Panc1 (cell line): Measurements from ENCODE around the gene ZNF831.

Experiments used
- POLR2AphosphoS5 ChIP-seq: IDR thresholded peaks from 2 replicates; pipeline ENCODE4 v1.6.1; 2012; ENCODE audit warnings: mild to moderate bottlenecking, low read depth, low read length, moderate library complexity
- SIN3A ChIP-seq: IDR thresholded peaks from 2 replicates; pipeline ENCODE4 v1.6.1; 2012; ENCODE audit warnings: low read depth, mild to moderate bottlenecking, low read length, moderate library complexity, borderline replicate concordance; ENCODE audit not compliant: insufficient read depth
- TCF7L2 ChIP-seq: IDR thresholded peaks from 2 replicates; pipeline ENCODE4 v1.6.1; 2011; ENCODE audit warnings: mild to moderate bottlenecking, low read depth, low read length, inconsistent platforms
- TF ChIP-seq, protein P1 (sequence below): fragments of 450-650 bp; IDR thresholded peaks from 2 replicates; pipeline ENCODE4 v1.5.1; 2017; ENCODE audit warnings: mild to moderate bottlenecking
- TF ChIP-seq, protein P2 (sequence below), 2 experiments: IDR thresholded peaks; 2 replicates each; pipeline ENCODE4 v1.6.1; 2011 to 2012; ENCODE audit warnings: low read depth in 2 of 2, control low read depth in 1 of 2, low read length in 1 of 2, mild to moderate bottlenecking in 1 of 2, moderate library complexity in 1 of 2; ENCODE audit not compliant: insufficient read depth in 1 of 2

DNA sequence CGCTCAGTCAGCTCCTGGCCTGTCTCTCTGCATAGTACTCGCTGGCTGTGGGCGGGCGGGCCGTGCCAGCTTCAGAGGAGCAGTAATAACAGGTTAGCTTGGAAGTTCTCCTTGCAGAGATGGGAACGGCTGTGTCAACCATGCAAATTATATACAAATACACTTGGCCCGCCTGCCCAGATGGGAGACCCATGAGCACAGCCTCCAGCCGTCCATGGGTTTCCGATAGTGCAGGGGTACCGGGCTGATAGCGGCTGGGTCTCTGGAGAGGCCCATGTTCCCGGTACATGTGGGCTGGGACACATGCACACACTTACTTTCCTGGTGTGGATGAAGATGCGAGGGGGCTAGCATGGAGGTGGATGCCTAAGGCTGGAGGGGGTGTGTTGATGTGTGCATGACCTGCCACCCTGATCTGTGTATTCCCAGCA is 12.8 kb upstream of the ZNF831 start:
- no peak for TF ChIP-seq TCF7L2
- TF ChIP-seq, protein P1, sequence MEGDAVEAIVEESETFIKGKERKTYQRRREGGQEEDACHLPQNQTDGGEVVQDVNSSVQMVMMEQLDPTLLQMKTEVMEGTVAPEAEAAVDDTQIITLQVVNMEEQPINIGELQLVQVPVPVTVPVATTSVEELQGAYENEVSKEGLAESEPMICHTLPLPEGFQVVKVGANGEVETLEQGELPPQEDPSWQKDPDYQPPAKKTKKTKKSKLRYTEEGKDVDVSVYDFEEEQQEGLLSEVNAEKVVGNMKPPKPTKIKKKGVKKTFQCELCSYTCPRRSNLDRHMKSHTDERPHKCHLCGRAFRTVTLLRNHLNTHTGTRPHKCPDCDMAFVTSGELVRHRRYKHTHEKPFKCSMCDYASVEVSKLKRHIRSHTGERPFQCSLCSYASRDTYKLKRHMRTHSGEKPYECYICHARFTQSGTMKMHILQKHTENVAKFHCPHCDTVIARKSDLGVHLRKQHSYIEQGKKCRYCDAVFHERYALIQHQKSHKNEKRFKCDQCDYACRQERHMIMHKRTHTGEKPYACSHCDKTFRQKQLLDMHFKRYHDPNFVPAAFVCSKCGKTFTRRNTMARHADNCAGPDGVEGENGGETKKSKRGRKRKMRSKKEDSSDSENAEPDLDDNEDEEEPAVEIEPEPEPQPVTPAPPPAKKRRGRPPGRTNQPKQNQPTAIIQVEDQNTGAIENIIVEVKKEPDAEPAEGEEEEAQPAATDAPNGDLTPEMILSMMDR, result no peak
- TF ChIP-seq, protein P2, sequence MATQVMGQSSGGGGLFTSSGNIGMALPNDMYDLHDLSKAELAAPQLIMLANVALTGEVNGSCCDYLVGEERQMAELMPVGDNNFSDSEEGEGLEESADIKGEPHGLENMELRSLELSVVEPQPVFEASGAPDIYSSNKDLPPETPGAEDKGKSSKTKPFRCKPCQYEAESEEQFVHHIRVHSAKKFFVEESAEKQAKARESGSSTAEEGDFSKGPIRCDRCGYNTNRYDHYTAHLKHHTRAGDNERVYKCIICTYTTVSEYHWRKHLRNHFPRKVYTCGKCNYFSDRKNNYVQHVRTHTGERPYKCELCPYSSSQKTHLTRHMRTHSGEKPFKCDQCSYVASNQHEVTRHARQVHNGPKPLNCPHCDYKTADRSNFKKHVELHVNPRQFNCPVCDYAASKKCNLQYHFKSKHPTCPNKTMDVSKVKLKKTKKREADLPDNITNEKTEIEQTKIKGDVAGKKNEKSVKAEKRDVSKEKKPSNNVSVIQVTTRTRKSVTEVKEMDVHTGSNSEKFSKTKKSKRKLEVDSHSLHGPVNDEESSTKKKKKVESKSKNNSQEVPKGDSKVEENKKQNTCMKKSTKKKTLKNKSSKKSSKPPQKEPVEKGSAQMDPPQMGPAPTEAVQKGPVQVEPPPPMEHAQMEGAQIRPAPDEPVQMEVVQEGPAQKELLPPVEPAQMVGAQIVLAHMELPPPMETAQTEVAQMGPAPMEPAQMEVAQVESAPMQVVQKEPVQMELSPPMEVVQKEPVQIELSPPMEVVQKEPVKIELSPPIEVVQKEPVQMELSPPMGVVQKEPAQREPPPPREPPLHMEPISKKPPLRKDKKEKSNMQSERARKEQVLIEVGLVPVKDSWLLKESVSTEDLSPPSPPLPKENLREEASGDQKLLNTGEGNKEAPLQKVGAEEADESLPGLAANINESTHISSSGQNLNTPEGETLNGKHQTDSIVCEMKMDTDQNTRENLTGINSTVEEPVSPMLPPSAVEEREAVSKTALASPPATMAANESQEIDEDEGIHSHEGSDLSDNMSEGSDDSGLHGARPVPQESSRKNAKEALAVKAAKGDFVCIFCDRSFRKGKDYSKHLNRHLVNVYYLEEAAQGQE (IDR thresholded peaks at IDR 0.05; ENCODE audit: insufficient read depth in 1 of 2, low read depth in 2 of 2, low read length in 1 of 2), result no peak
- no peak for TF ChIP-seq POLR2AphosphoS5
- TF ChIP-seq SIN3A, result no peak
